IPS-20b (cell line): ENCODE data around the gene POLR2A.
"Not testable (repeated sequence)": the region's sequence is repeated elsewhere in the genome, so short reads cannot be mapped to it uniquely, and the experiment has no call there.

ENCODE experiments used
- H3K27ac ChIP-seq: one replicate; pipeline ENCODE4 v1.5.1; 2013; ENCODE audit warnings: low read length
- H3K27me3 ChIP-seq: 2 replicates; pipeline ENCODE4 v1.6.1; 2013; ENCODE audit warnings: mild to moderate bottlenecking, low read length, inconsistent platforms; ENCODE audit not compliant: insufficient read depth
- H3K36me3 ChIP-seq: 2 replicates; pipeline ENCODE4 v1.6.1; 2013; ENCODE audit warnings: low read depth, mild to moderate bottlenecking, inconsistent platforms, low read length, moderate library complexity; ENCODE audit not compliant: insufficient read depth
- H3K4me1 ChIP-seq: 2 replicates; pipeline ENCODE4 v1.6.1; 2013; ENCODE audit warnings: mild to moderate bottlenecking, control low read depth, inconsistent platforms, low read length, moderate library complexity; ENCODE audit not compliant: insufficient read depth
- H3K4me3 ChIP-seq: 2 replicates; pipeline ENCODE4 v1.5.1; 2013; ENCODE audit warnings: mild to moderate bottlenecking, low read length, inconsistent platforms
- H3K9ac ChIP-seq: 2 replicates; pipeline ENCODE4 v1.6.1; 2013; ENCODE audit warnings: low read depth, mild to moderate bottlenecking, inconsistent platforms, low read length, moderate library complexity
- H3K9me3 ChIP-seq: 2 replicates; pipeline ENCODE4 v1.6.1; 2013; ENCODE audit warnings: mild to moderate bottlenecking, low read depth, low read length, inconsistent platforms; ENCODE audit not compliant: insufficient read depth

POLR2A gene

DNA sequence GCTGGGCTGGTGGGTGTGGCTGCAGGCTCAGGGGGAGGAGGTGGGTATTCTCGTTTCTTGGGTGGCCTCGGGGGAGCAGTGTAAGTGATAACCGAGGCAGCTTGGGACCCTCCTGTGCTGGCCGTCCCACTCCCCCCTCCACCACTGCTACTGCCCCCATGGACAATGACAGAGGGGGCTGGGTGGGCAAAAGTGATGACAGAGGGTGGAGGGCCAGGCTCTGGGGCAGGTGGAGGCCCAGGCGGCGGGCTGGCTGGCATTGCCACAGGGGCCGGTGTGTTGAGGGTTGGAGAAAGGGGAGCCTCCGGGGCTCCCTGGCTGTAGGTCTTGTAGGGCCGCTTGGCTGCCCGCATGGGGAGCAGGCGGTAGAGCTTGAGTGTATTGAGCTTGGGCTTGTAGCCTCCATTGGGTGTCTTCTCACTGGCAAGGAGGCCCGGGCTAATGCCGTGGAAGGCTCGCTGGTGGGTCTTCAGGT is 20.8 kb upstream of the POLR2A start:
- Histone ChIP-seq H3K9ac (no peak overlapping the region), H3K4me1 (peaks cover 4% of the 10 kb centered on the region; the same call in 1 of the 2 replicates), H3K36me3 (peaks cover 9% of the 10 kb centered on the region), H3K27me3 (no peaks in the 10 kb centered on the region), H3K4me3 (no peak overlapping the region), H3K9me3 (no peaks in the 10 kb centered on the region), H3K27ac (no peak overlapping the region)

DNA sequence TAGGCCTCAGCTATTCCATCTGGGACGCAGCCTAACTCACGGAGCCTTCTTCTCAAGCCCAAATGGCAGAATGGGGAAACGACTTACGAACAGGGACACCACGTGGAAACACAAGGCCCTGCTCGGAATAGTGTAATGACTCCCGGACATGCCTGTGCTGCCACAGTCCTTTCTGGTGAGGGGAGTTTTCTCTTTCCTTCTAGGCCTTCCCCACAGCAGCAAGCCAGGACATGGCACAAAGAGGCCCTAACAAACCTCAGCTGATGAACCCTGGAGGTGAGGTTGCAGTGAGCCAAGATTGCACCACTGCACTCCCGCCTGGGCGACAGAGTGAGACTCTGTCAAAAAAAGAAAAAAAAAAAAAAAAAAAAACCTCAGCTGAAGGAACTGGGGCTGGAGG is 20.1 kb upstream of the POLR2A start:
- Histone ChIP-seq H3K4me3 (no peak overlapping the region), H3K27me3 (no peaks in the 10 kb centered on the region), H3K36me3 (peaks cover 9% of the 10 kb centered on the region), H3K4me1 (peaks cover 4% of the 10 kb centered on the region; the same call in 1 of the 2 replicates), H3K9me3 (no peaks in the 10 kb centered on the region), H3K27ac (no peak overlapping the region), H3K9ac (no peak overlapping the region)

DNA sequence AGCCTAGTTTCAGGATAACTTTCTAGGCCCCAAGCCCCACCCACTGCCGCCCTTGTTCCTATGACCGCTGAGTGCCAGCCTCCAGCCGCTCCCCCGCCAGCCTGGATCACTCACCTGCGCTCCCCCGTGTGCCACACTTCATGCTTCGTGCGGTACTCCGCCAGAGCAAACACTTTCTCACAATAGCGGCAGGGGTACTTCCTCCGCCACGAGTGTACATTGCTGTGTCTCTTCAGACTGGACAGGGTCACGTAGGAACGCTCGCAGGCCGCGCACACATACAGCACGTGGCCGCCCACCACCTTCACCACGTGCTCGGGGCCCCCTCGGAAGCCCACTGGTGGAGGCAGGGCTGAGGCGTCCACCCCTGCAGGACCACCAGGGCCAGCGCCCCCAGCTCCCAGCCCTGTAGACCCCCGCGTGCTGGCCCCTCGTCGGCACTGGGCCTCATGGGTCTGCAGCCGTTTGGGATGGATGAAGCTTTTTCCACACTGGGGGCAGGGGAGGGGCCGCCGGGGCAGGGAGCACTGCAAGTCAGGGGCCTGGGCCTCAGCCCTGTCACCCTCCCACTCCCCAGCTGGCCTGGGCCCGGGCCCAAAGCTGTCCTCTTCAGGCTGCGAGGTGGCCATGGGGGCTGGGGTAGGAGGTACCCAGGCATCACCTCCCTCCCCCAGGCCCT is 18.4 kb upstream of the POLR2A start:
- Histone ChIP-seq H3K9ac (no peak overlapping the region), H3K4me1 (peaks cover 4% of the 10 kb centered on the region; the same call in 1 of the 2 replicates), H3K27me3 (no peaks in the 10 kb centered on the region), H3K27ac (no peak overlapping the region), H3K36me3 (peaks cover 9% of the 10 kb centered on the region), H3K4me3 (no peak overlapping the region), H3K9me3 (no peaks in the 10 kb centered on the region)

DNA sequence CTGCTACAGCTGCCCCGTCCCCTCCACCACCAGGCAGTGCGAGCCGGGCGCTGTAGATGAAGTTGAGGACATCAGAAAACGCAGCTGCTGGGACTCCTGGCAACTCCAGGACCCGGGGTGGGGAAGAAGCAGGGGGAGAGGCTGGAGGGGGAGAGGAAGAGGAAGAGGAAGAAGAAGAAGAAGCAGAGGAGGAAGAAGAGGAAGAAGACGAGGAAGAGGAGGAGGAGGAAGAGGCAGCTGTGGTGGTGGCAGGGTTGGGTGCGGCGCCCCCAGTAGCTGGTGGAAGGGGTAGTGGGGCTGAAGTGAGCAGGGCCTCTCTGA is 17.9 kb upstream of the POLR2A start:
- H3K27ac ChIP-seq, result no peak overlapping the region
- peaks cover 9% of the 10 kb centered on the region for H3K36me3 ChIP-seq
- H3K9ac ChIP-seq, result no peak overlapping the region
- H3K4me3 ChIP-seq, result no peak overlapping the region
- H3K4me1 ChIP-seq, result peaks cover under 1% of the 10 kb centered on the region; the same call in 1 of the 2 replicates
- H3K27me3 ChIP-seq, result no peaks in the 10 kb centered on the region
- no peaks in the 10 kb centered on the region for H3K9me3 ChIP-seq

DNA sequence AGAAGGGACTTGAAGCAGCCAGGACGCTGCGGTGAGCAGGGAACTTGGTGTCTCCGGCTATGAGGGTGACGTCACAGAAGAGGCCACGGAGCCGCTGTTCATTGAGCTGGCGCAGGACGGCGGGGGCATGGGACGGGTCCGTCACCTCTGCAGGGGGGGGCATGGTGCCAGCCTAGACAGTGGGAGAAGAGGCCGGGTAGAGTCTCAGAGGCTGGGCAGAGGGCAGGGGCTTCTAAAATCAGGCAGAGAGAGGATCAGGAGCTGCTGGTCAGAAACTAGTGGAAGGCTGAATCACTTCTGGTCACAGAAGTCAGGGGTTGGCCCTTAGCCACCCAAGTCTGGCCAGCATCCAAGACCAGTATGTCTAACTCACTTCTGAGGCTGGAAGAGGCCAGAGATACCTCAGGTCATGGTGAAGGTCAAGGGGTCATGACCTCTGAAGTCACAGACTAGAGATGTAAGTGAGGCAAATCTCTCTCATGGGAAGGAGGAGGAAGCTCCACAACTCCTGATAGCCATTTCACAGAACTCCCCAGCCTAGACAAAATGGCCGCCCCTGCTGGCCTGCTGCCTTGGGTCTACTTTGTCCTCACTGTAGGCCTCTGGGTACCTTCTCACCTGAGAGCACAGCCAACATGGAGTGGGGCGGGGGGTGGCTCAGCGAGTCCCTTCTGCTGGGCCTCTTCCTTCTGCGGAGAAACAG is 17.4 kb upstream of the POLR2A start:
- H3K27ac ChIP-seq, result no peak overlapping the region

DNA sequence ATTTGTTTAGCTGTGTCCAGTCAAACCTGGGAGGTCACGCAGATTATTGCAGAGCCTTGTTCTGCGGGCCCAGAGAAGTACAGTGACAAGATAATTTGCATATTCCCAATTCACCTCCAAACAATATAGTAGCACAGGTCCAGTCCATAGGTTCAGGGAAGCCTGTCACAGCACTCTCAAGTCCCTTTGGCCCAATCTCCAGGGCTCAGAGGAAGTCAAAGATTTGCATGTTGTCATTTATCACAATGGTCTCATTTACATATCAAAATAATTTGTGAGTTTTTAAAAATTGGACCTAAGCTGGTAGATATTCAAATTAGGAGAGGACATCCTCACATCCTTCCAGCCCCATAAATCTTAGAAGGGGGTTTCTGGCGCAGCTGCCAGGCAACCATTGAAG is 16.7 kb upstream of the POLR2A start:
- H3K27ac ChIP-seq, result no peak overlapping the region
- H3K4me3 ChIP-seq, result no peak overlapping the region

More for the DNA sequence above, 17.4 kb upstream of the POLR2A start:
- no peaks in the 10 kb centered on the region for H3K27me3 ChIP-seq
- no peaks in the 10 kb centered on the region for H3K4me1 ChIP-seq
- no peak overlapping the region for H3K4me3 ChIP-seq
- no peak overlapping the region for H3K9ac ChIP-seq
- peaks cover 9% of the 10 kb centered on the region for H3K36me3 ChIP-seq
- no peaks in the 10 kb centered on the region for H3K9me3 ChIP-seq

DNA sequence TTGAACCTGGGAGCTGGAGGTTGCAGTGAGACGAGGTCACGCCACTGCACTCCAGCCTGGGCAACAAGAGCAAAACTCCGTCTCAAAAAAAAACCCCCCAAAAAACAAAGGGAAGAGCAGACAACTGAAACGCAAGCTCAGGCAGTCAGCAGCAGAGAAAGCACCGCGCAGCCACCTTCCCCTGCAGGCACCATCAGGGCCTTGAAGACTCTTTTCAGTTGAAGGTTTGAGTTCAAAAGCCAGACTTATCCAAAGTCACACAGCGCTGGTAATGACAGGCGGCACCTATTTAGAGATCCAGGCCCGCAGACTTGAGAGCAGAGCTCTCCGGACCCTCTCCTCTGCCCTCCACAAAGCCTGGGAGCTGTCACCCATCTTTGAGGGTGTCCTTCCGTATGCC is 15.9 kb upstream of the POLR2A start:
- no peaks in the 10 kb centered on the region for H3K4me1 ChIP-seq
- H3K27me3 ChIP-seq, result no peaks in the 10 kb centered on the region
- H3K4me3 ChIP-seq, result no peak overlapping the region
- no peak overlapping the region for H3K9ac ChIP-seq
- H3K9me3 ChIP-seq, result no peaks in the 10 kb centered on the region
- no peak overlapping the region for H3K27ac ChIP-seq
- H3K36me3 ChIP-seq, result peaks cover 9% of the 10 kb centered on the region

More for the DNA sequence above, 16.7 kb upstream of the POLR2A start:
- Histone ChIP-seq H3K27me3 (no peaks in the 10 kb centered on the region), H3K36me3 (peaks cover 9% of the 10 kb centered on the region), H3K9me3 (no peaks in the 10 kb centered on the region), H3K9ac (no peak overlapping the region), H3K4me1 (no peaks in the 10 kb centered on the region)

DNA sequence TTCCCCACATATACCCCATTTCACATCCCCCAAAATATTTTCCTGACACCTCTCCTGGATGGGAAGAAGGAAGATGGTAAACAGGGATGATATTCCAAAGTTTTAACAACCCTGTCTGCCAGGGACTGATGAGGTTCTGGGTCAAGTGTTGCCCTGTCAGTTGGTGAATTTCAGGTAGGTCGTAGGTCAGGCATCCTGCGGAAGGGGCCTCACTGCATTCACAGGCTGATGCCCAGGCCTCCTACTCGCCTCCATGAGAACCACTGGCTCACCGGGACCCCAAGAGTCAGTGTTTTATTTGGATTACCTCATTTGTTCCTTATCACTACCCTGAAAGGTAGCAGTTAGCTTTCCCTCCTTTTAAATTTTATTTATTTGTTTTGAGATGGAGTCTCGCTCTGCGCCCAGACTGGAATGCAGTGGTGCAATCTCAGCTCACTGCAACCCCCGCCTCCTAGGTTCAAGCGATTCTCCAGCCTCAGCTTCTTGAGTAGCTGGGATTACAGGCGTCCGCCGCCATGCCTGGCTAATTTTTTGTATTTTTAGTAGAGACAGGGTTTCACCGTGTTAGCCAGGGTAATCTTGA is 15.3 kb upstream of the POLR2A start:
- no peak overlapping the region for H3K4me3 ChIP-seq
- H3K36me3 ChIP-seq, result peaks cover 7% of the 10 kb centered on the region
- no peak overlapping the region for H3K27ac ChIP-seq
- H3K9ac ChIP-seq, result no peak overlapping the region
- no peaks in the 10 kb centered on the region for H3K9me3 ChIP-seq
- H3K4me1 ChIP-seq, result no peaks in the 10 kb centered on the region
- no peaks in the 10 kb centered on the region for H3K27me3 ChIP-seq

DNA sequence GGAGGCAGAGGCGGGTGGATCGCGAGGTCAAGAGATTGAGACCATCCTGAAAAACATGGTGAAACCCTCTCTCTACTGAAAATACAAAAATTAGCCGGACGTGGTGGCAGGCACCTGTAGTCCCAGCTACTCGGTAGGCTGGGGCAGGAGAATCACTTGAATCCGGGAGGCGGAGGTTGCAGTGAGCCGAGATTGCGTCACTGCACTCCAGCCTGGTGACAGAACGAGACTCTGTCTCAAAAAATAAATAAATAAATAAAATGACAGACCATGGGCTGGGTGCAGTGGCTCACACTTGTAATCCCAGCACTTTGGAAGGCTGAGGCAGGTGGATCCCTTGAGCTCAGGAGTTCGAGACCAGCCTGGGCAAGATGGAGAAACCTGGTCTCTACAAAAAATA is 14.3 kb upstream of the POLR2A start:
- not testable (repeated sequence) for H3K27ac ChIP-seq, H3K9ac ChIP-seq, H3K36me3 ChIP-seq, H3K9me3 ChIP-seq, H3K27me3 ChIP-seq, H3K4me3 ChIP-seq, H3K4me1 ChIP-seq

DNA sequence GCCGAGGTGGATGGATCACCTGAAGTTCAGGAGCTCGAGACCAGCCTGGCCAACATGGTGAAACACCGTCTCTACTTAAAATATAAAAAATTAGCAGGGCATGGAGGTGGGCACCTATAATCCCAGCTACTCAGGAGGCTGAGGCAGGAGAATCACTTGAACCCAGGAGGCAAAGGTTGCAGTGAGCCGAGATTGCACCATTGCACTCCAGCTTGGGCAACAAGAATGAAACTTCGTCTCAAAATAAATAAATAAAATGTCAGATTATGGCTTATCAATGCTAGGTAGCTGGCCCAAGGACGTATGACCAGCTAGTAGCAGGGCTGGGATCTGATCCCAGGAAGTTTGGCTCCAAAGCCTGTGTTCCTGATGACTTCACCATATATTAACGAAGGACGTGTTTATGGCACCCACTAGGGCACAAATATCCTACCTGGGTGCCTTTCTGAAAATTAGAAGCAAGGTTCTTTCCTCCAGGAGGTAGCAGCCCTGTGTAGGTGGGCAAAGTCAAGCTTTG is 13.7 kb upstream of the POLR2A start:
- not testable (repeated sequence) for H3K4me3 ChIP-seq, H3K27me3 ChIP-seq, H3K36me3 ChIP-seq, H3K9me3 ChIP-seq, H3K4me1 ChIP-seq, H3K27ac ChIP-seq, H3K9ac ChIP-seq

DNA sequence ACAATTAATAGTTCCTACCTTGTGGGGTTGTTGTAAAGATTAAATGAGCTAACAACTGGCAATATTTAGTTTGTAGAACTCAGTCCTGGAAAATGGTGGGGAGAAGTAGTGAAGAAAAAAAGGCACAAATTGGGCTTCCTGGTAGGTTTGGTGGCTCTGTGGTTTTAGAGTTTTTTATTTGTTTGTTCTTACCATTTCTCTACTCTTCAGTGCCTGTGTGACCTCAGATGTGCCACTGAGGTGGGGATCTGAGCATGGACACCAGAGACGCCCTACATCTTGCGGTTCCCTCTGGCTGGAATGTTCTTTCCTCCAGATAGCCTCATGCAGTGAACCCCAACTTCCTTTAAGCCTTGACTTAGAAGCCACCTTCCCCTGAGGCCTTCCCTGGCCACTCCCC is 12.4 kb upstream of the POLR2A start:
- Histone ChIP-seq H3K9me3 (no peaks in the 10 kb centered on the region), H3K4me1 (peaks cover 2% of the 10 kb centered on the region; the same call in 1 of the 2 replicates), H3K4me3 (no peak overlapping the region), H3K27me3 (no peaks in the 10 kb centered on the region), H3K36me3 (peaks cover 3% of the 10 kb centered on the region; the same call in 1 of the 2 replicates), H3K9ac (no peak overlapping the region), H3K27ac (no peak overlapping the region)

DNA sequence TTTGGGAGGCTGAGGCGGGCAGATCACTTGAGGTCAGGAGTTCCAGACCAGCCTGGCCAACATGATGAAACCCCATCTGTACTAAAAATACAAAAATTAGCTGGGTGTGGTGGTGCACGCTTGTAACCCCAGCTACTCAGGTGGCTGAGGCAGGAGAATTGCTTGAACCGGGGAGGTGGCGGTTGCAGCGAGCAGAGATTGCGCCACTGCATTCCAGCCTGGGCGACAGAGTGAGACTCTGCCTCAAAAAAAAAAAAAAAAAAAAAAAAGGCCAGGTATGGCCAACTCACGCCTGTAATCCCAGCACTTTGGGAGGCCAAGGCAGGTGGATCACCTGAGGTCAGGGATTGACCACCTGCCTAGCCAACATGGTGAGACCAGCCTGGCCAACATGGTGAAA is 9.4 kb upstream of the POLR2A start:
- not testable (repeated sequence) for H3K9ac ChIP-seq, H3K27me3 ChIP-seq, H3K27ac ChIP-seq, H3K4me3 ChIP-seq, H3K36me3 ChIP-seq, H3K9me3 ChIP-seq
- peaks cover 18% of the 10 kb centered on the region for H3K4me1 ChIP-seq
